ENCODE data around the gene RHOXF2.
"Not testable (repeated sequence)": the region's sequence is repeated elsewhere in the genome, so short reads cannot be mapped to it uniquely, and the experiment has no call there.

The RHOXF2 gene

GRCh38 chrX:120158313-120158712 lies at the start of gene RHOXF2:
TSS of gene RHOXF2 (plus strand) at chrX:120158613. CDS start at chrX:120158751, 138 bp downstream.
- not testable (repeated sequence) for DNase-seq

GRCh38 chrX:120109378-120109777 lies 49.0 kb upstream of the RHOXF2 start:
- no peak for DNase-seq

GRCh38 chrX:120111611-120112010 lies 46.8 kb upstream of the RHOXF2 start:
- DNase-seq: no peak

- no peak for DNase-seq
These were observed 42.9 kb upstream of the RHOXF2 start, which contains the start of gene RHOXF1 for GRCh38 chrX:120115438-120115963. TSS of gene RHOXF1 (minus strand) at chrX:120115913. CDS start at chrX:120115862, 51 bp downstream.

- DNase-seq: no peak
These were observed 38.2 kb upstream of the RHOXF2 start for GRCh38 chrX:120120223-120120622.

- no peak for DNase-seq
These were observed 33.0 kb upstream of the RHOXF2 start for GRCh38 chrX:120125444-120125843.

- DNase-seq: not testable (repeated sequence)
These were observed 30.0 kb upstream of the RHOXF2 start for GRCh38 chrX:120128306-120128846.

- no peak for DNase-seq
These were observed 22.3 kb upstream of the RHOXF2 start for GRCh38 chrX:120136128-120136527.

- DNase-seq: no peak
These were observed 21.6 kb upstream of the RHOXF2 start for GRCh38 chrX:120136840-120137239.

GRCh38 chrX:120137439-120137838 lies 21.0 kb upstream of the RHOXF2 start:
- no peak for DNase-seq

GRCh38 chrX:120140293-120140981 lies 18.0 kb upstream of the RHOXF2 start:
- peak; percentile 83 to 97 for DNase-seq

GRCh38 chrX:120144178-120144844 lies 14.1 kb upstream of the RHOXF2 start:
- peak in 1 of 2 experiments; percentile 33 for DNase-seq

- DNase-seq: no peak
These were observed 13.0 kb upstream of the RHOXF2 start for GRCh38 chrX:120145295-120145925.

- not testable (repeated sequence) for DNase-seq
These were observed 12.1 kb upstream of the RHOXF2 start for GRCh38 chrX:120146323-120146722.

GRCh38 chrX:120147537-120147936 lies 10.9 kb upstream of the RHOXF2 start:
- DNase-seq: no peak

GRCh38 chrX:120150109-120150744 lies 8.2 kb upstream of the RHOXF2 start:
- not testable (repeated sequence) for DNase-seq

- DNase-seq: not testable (repeated sequence)
These were observed 673 bp downstream of the RHOXF2 start for GRCh38 chrX:120159086-120159485.

GRCh38 chrX:120193254-120193653 lies 34.8 kb downstream of the RHOXF2 start:
- not testable (repeated sequence) for DNase-seq

- DNase-seq: not testable (repeated sequence)
These were observed 35.3 kb downstream of the RHOXF2 start for GRCh38 chrX:120193720-120194119.

- not testable (repeated sequence) for DNase-seq
These were observed 37.4 kb downstream of the RHOXF2 start for GRCh38 chrX:120195786-120196185.

- not testable (repeated sequence) for DNase-seq
These were observed 38.3 kb downstream of the RHOXF2 start for GRCh38 chrX:120196626-120197283.

GRCh38 chrX:120200851-120201250 lies 42.4 kb downstream of the RHOXF2 start:
- no peak for DNase-seq
